GM18873 (cell line): Measurements from ENCODE around the gene GSTM5.
"Not testable (repeated sequence)": the region's sequence is repeated elsewhere in the genome, so short reads cannot be mapped to it uniquely, and the experiment has no call there.

Source experiments
- ATAC-seq: cut with Tn5 transposase; IDR thresholded peaks from one replicate; pipeline ENCODE4 v1.9.1; 2021; ENCODE audit warnings: mild to moderate bottlenecking, moderate library complexity, moderate number of reproducible peaks; ENCODE audit not compliant: unreplicated experiment, low FRiP score

GSTM5 gene

GRCh38 chr1:109711593-109712320 is at the start of gene GSTM5:
Gene GSTM5 (plus strand): TSS chr1:109712251. CDS start chr1:109712313, 62 bp downstream.
- ATAC-seq, result not testable (repeated sequence)

GRCh38 chr1:109664671-109665070 is 47.4 kb upstream of the GSTM5 start:
- no peak for ATAC-seq

- no peak for ATAC-seq
Measured at GRCh38 chr1:109667452-109668122, 44.5 kb upstream of the GSTM5 start, which contains the start of gene GSTM2. Gene GSTM2 (plus strand): TSS chr1:109668057. CDS start chr1:109668116, 59 bp downstream.

- no peak for ATAC-seq
Measured at GRCh38 chr1:109668123-109668775, 43.8 kb upstream of the GSTM5 start.

- ATAC-seq, result no peak
Measured at GRCh38 chr1:109669246-109669948, 42.7 kb upstream of the GSTM5 start.

- not testable (repeated sequence) for ATAC-seq
Measured at GRCh38 chr1:109669949-109670302, 42.1 kb upstream of the GSTM5 start.

GRCh38 chr1:109671067-109671466 is 41.0 kb upstream of the GSTM5 start:
- ATAC-seq, result no peak

- ATAC-seq, result not testable (repeated sequence)
Measured at GRCh38 chr1:109673861-109674260, 38.2 kb upstream of the GSTM5 start.

- ATAC-seq, result not testable (repeated sequence)
Measured at GRCh38 chr1:109676683-109677381, 35.2 kb upstream of the GSTM5 start.

- no peak for ATAC-seq
Measured at GRCh38 chr1:109677459-109677858, 34.6 kb upstream of the GSTM5 start.

- not testable (repeated sequence) for ATAC-seq
Measured at GRCh38 chr1:109678637-109679036, 33.4 kb upstream of the GSTM5 start.

GRCh38 chr1:109684777-109685176 is 27.3 kb upstream of the GSTM5 start:
- not testable (repeated sequence) for ATAC-seq

- not testable (repeated sequence) for ATAC-seq
Measured at GRCh38 chr1:109685399-109685798, 26.7 kb upstream of the GSTM5 start.

GRCh38 chr1:109685890-109686289 is 26.2 kb upstream of the GSTM5 start:
- ATAC-seq, result not testable (repeated sequence)

- ATAC-seq, result not testable (repeated sequence)
Measured at GRCh38 chr1:109687109-109687508, 24.9 kb upstream of the GSTM5 start.

- ATAC-seq, result peak; percentile 94
Measured at GRCh38 chr1:109687641-109688499, 24.2 kb upstream of the GSTM5 start, which contains the start of gene GSTM1. Gene GSTM1 (plus strand): TSS chr1:109687817. CDS start chr1:109687874, 57 bp downstream.

GRCh38 chr1:109689844-109690405 is 22.1 kb upstream of the GSTM5 start:
- no peak for ATAC-seq

GRCh38 chr1:109691759-109692158 is 20.3 kb upstream of the GSTM5 start:
- ATAC-seq, result no peak

GRCh38 chr1:109694400-109694799 is 17.7 kb upstream of the GSTM5 start:
- not testable (repeated sequence) for ATAC-seq
